KMS-11 (cell line): ENCODE data around the gene RPTOR.

ENCODE experiments used
- H2AFZ ChIP-seq: fragments of 200-600 bp; sonication (generic); 2 replicates; pipeline ENCODE4 v1.6.1; 2016; ENCODE audit warnings: antibody characterized with exemption, mixed run types, low read depth
- H3K27ac ChIP-seq: fragments of 200-600 bp; sonication (generic); 2 replicates; pipeline ENCODE4 v1.6.1; 2016; ENCODE audit warnings: mild to moderate bottlenecking, mixed run types
- H3K27me3 ChIP-seq: fragments of 200-600 bp; sonication (generic); 2 replicates; pipeline ENCODE4 v1.6.1; 2017; ENCODE audit warnings: mild to moderate bottlenecking, low read depth, mixed run types, moderate library complexity; ENCODE audit not compliant: insufficient read depth
- H3K36me3 ChIP-seq: fragments of 200-600 bp; sonication (generic); 2 replicates; pipeline ENCODE4 v1.6.1; 2017; ENCODE audit warnings: mild to moderate bottlenecking, mixed run types; ENCODE audit not compliant: insufficient read depth
- H3K4me1 ChIP-seq: fragments of 200-600 bp; sonication (generic); 2 replicates; pipeline ENCODE4 v1.6.1; 2016; ENCODE audit warnings: mild to moderate bottlenecking, low read depth, mixed run types; ENCODE audit not compliant: poor library complexity, severe bottlenecking
- H3K4me2 ChIP-seq: fragments of 200-600 bp; sonication (generic); 2 replicates; pipeline ENCODE4 v1.7.0; 2016; ENCODE audit warnings: mild to moderate bottlenecking, mixed run types
- H3K4me3 ChIP-seq: fragments of 200-600 bp; sonication (generic); IDR thresholded peaks from 2 replicates; pipeline ENCODE4 v1.6.1; 2017; ENCODE audit warnings: low read depth, low read length, mixed read lengths; ENCODE audit not compliant: insufficient read depth
- H3K79me2 ChIP-seq: fragments of 200-600 bp; sonication (generic); 2 replicates; pipeline ENCODE4 v1.6.1; 2016; ENCODE audit warnings: low read depth, mixed run types; ENCODE audit not compliant: insufficient read depth
- H3K9ac ChIP-seq: fragments of 200-600 bp; sonication (generic); 2 replicates; pipeline ENCODE4 v1.6.1; 2016; ENCODE audit warnings: mild to moderate bottlenecking, mixed run types
- H4K20me1 ChIP-seq: fragments of 200-600 bp; sonication (generic); 2 replicates; pipeline ENCODE4 v1.6.1; 2016; ENCODE audit warnings: mild to moderate bottlenecking, mixed run types; ENCODE audit not compliant: insufficient read depth
- TF ChIP-seq, protein P1 (sequence below): fragments of 200-600 bp; sonication (generic); conservative IDR thresholded peaks from 2 replicates; pipeline ENCODE4 v1.6.1; 2017; ENCODE audit warnings: low read depth, mild to moderate bottlenecking, antibody characterized with exemption, low read length, moderate library complexity, mixed read lengths

Gene RPTOR

DNA sequence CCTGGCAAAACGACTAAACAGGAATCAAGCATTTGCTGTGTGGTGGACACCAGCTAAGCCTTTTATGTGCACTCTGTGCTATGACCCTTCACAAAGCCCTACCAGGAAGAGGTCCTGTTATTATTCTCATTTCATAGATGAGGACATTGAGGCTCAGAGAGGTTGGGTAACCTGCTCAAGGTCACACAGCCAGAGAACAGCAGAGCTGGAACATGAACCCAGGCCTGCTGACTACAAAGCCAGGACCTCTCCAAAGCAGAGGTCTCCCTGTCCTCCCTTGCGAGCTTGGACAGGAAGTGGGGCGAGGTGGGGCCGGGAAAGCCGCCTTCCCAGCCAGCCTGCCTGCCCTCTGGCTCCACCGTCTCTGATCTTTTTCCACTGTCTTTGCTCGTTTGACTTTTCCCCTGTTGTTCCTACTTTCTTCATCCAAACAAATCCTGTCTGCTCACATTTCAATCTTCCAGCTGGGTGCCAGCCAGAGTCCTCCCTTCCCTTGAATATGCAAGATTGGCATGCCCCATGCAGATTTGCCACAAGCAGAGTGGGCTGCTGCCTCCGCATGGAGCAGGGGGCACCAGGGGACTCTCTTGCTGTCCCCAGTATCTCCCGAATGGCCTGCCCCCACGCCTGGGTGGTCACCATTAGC is 23.7 kb upstream of the RPTOR start:
- TF ChIP-seq, protein P1, sequence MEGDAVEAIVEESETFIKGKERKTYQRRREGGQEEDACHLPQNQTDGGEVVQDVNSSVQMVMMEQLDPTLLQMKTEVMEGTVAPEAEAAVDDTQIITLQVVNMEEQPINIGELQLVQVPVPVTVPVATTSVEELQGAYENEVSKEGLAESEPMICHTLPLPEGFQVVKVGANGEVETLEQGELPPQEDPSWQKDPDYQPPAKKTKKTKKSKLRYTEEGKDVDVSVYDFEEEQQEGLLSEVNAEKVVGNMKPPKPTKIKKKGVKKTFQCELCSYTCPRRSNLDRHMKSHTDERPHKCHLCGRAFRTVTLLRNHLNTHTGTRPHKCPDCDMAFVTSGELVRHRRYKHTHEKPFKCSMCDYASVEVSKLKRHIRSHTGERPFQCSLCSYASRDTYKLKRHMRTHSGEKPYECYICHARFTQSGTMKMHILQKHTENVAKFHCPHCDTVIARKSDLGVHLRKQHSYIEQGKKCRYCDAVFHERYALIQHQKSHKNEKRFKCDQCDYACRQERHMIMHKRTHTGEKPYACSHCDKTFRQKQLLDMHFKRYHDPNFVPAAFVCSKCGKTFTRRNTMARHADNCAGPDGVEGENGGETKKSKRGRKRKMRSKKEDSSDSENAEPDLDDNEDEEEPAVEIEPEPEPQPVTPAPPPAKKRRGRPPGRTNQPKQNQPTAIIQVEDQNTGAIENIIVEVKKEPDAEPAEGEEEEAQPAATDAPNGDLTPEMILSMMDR, result no peak

DNA sequence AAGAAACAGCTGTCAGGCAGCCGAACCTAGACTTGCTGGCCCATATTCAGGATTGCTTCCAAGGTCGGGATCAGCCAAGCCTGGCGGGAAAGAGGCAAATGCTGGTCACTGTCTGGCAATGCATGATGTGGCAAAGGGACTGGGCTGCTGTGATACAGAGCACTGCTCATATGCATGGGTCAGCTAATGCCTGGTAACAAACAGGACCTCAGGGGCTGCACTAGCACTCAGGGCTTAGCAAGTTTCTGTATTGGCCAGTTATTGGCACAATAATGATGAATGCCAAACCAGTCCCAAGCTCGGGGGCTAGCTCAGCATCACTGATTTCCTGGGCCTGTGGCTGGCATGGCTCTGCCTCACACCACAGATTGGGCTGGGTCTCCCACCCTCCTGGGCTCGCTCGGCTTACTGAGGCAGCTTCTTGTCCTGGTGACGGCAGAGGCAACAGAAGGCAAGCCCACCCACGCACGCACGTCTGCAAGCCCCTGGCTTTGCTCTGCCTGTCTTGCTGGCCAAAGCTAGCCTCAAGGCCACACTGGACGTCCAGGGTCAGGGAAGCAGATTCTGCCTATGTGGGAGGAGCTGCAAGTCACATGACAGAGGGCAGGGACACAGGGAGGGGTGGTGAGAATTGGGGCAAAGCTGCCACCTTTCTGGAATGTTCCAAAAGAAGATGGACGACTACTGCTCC is 21.4 kb upstream of the RPTOR start:
- Histone ChIP-seq H4K20me1 (no peaks in the 10 kb centered on the region), H3K27me3 (peaks cover 97% of the 10 kb centered on the region), H3K79me2 (no peaks in the 10 kb centered on the region), H3K36me3 (no peaks in the 10 kb centered on the region), H3K27ac (no peak overlapping the region), H3K9ac (no peak overlapping the region), H3K4me1 (no peaks in the 10 kb centered on the region), H3K4me3 (no peak overlapping the region), H3K4me2 (no peak overlapping the region), H2AFZ (no peak overlapping the region)
- TF ChIP-seq, protein P1, result no peak

More for the DNA sequence above, 23.7 kb upstream of the RPTOR start:
- no peaks in the 10 kb centered on the region for H3K4me1 ChIP-seq
- no peak overlapping the region for H3K4me2 ChIP-seq
- no peaks in the 10 kb centered on the region for H3K79me2 ChIP-seq
- no peak overlapping the region for H2AFZ ChIP-seq
- H3K9ac ChIP-seq, result no peak overlapping the region
- H4K20me1 ChIP-seq, result no peaks in the 10 kb centered on the region
- no peak overlapping the region for H3K4me3 ChIP-seq
- H3K27ac ChIP-seq, result no peak overlapping the region
- no peaks in the 10 kb centered on the region for H3K36me3 ChIP-seq
- peaks cover 98% of the 10 kb centered on the region for H3K27me3 ChIP-seq

DNA sequence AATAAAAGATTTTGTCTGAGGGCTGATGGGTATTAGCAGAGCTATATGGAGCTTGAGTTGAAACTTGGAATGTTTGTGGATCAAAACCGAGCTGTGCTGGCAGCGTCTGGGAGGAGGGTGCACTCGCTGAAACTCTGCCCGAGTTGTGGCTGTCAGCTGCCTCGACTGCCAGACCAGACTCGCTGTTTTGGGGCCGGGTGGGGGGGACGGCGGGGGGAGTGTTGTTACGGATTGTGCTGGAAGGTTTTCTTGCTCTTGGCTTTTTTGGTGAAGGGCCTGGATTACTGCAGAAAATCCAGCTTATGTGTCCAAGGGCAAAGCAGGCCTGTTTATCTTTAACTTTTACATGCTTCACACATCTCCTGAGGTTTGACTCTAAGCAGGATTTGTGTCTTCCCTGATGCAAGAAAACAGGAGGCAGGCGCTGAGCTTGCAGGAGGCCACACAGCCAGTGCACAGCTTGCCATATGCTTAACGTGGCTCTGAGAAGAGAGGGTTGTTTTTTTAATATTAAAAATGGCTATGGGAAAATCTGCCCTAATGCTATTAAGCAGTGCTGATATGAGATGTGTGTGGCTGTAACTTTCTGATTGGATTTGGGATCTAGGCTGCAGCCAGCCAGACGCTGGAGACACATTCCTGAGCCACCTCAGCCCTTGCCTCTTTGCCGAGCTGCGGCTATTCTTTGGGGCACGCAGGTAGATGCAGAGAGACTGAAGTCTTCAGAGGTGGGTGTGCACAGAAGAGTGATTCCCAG is 20.5 kb upstream of the RPTOR start:
- Histone ChIP-seq H2AFZ (no peak overlapping the region), H3K79me2 (no peaks in the 10 kb centered on the region), H3K4me3 (no peak overlapping the region), H3K36me3 (no peaks in the 10 kb centered on the region), H3K4me2 (no peak overlapping the region), H3K4me1 (no peaks in the 10 kb centered on the region), H3K27ac (no peak overlapping the region), H3K27me3 (peaks cover 98% of the 10 kb centered on the region), H3K9ac (no peak overlapping the region), H4K20me1 (no peaks in the 10 kb centered on the region)
- TF ChIP-seq, protein P1, result no peak

- H2AFZ ChIP-seq, result no peak overlapping the region
- no peak overlapping the region for H3K4me2 ChIP-seq
- H3K27ac ChIP-seq, result no peak overlapping the region
- H3K27me3 ChIP-seq, result peaks cover 98% of the 10 kb centered on the region
- no peaks in the 10 kb centered on the region for H3K79me2 ChIP-seq
- TF ChIP-seq, protein P1, result no peak
- no peaks in the 10 kb centered on the region for H3K4me1 ChIP-seq
- H4K20me1 ChIP-seq, result no peaks in the 10 kb centered on the region
- H3K9ac ChIP-seq, result no peak overlapping the region
- H3K4me3 ChIP-seq, result no peak overlapping the region
- H3K36me3 ChIP-seq, result no peaks in the 10 kb centered on the region
These were observed 18.3 kb upstream of the RPTOR start for GRCh38 chr17:80526116-80526910.
